Activated CD4-positive, alpha-beta T cell treated with anti-CD3 and anti-CD28 coated beads, Interleukin-2, amount 50 U/mL, for 1 hour (primary cell): Measurements from ENCODE around the gene ZG16.
A peak's percentile ranks its signal among the peaks of the same experiment; 100 is the strongest.
"Not testable (repeated sequence)": the region's sequence is repeated elsewhere in the genome, so short reads cannot be mapped to it uniquely, and the experiment has no call there.

ENCODE experiments used
- DNase-seq: peaks from one replicate; pipeline ENCODE4 v3.0.0-alpha.2; 2020

ZG16 gene

GRCh38 chr16:29790183-29790948 lies 12.3 kb downstream of the ZG16 start, which contains the start of gene KIF22:
KIF22 (plus strand) TSS chr16:29790751; CDS start chr16:29790760, 9 bp downstream.
- peak; percentile 100 for DNase-seq

DNA sequence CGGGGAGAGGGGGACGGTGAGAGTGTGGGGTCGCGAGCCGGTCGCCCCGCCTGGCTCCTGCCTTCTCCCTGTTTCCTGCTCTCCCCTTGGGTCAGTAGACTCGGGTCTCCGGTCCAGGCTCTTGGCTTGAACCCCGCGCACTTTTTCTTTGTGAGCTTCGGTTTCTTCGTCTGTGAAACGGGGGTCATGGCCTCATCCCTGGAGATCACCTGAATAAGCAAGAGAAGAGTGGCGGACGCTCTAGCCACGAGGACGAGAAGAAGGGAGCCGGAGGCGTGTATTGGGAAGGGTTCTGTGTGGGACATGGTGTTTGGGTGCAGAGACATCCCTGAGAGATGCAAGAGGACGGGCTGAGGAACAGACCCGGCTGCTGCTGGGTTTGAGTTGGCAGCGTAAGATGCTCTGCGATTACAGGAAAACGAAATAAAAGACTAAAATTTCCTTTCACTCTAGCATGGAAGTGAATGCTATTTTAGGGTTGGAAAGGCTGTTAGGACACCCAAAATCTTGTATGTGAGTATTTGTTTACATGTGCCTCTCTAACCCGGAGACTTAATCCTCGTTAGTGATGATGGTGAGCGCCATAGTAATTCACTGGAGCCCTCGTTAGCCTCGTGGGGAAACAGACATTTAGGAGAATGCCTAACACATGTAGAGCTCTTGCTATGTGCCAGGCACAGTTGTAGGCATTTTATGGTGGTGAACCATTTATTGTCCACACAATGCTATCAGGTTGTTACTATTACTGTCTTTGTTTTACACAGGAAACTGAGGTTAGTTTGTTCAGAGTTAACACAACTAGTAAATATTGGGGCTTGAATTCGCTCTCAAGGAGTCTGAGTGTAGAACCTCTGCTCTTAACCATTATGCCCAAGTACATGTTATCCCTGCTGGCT lies 13.1 kb downstream of the ZG16 start:
- DNase-seq: no peak

- no peak for DNase-seq
Observed at GRCh38 chr16:29791845-29792807, 14.1 kb downstream of the ZG16 start.

GRCh38 chr16:29793153-29793552 lies 15.1 kb downstream of the ZG16 start:
- not testable (repeated sequence) for DNase-seq

DNA sequence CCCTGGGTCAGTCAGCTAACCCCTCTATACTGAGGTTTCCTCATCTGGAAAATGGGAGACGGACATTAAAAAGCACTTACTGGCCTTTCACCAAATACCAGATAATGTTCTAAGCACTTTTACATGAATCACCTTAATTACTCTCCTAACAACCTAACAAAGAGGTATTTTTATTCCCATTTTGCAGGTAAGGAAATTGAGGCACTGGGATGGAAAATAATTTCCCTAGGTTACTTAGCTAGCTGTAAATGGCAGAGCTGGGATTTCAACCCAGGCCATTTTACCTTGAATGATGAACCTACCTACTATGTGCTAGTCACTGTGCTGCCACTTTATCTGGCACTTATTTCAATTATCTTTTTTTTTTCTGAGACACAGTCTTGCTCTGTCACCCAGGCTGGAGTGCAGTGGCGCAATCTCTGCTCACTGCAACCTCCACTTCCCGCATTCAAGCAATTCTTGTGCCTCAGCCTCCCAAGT lies 16.2 kb downstream of the ZG16 start:
- DNase-seq: no peak

GRCh38 chr16:29802416-29802935 lies 24.4 kb downstream of the ZG16 start:
- no peak for DNase-seq

- DNase-seq: no peak
Observed at GRCh38 chr16:29804020-29804419, 26.0 kb downstream of the ZG16 start.

DNA sequence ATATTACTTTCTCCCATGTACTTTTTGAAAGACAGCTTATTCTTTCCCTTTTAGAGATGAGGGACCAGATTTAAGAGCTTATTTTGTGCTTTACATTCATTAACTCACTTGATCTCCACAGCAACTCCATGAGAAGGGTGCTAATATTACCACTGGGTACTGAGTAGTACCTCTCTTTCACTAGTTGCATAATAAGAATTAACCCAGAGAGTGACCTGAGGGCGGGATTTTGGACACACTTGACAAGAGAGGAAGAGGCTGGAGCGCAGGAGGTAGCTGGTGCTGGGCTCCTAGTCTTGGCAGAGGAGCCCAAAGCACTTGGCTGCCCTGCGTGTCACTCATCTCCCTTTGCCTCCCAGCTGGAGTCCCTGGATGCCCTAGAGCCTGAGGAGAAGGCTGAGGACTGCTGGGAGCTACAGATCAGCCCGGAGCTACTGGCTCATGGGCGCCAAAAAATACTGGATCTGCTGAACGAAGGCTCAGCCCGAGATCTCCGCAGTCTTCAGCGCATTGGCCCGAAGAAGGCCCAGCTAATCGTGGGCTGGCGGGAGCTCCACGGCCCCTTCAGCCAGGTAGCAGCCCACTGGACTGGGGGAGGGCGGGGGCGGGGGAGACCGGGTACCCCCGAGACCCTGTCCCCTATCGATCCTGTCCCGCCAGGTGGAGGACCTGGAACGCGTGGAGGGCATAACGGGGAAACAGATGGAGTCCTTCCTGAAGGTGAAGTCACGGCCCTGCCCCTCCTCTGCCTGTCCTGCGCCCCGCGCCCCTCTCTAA lies 26.6 kb downstream of the ZG16 start:
- no peak for DNase-seq

- DNase-seq: peak; percentile 97
Observed at GRCh38 chr16:29805232-29806098, 27.4 kb downstream of the ZG16 start.

DNA sequence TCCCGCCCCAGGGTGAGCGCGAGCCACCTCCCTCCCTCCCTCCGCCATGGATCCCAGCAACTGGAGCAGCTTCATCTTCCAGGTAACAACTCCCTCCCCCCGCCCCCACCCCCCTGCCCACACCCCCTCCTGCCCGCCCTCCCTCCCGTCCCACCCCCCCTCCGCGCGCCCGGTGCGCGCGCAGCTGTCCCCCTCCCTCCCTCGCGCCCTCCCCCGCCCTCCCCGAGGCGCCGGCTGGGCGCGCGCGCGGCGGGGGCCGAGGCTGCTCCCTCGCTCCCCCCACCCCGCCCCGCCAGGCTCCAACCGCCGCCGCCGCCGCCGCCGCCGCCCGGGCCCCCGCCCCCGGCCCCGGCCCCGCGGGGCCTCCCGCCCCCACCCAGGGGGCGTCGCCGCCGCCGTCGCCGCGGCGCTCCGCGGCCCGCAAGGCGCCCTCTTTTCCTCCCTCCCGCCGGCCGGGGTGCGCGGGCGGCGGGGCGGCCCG lies 28.1 kb downstream of the ZG16 start, which contains the start of gene MAZ:
MAZ (plus strand) TSS at position 431 of the 481 bp plus-strand sequence. CDS start 173 bp downstream, outside the sequence.
- DNase-seq: peak; percentile 71

GRCh38 chr16:29806641-29807425 lies 28.8 kb downstream of the ZG16 start:
- DNase-seq: no peak

GRCh38 chr16:29807426-29808218 lies 29.6 kb downstream of the ZG16 start:
- peak; percentile 85 for DNase-seq

- no peak for DNase-seq
Observed at GRCh38 chr16:29808219-29808900, 30.3 kb downstream of the ZG16 start.

DNA sequence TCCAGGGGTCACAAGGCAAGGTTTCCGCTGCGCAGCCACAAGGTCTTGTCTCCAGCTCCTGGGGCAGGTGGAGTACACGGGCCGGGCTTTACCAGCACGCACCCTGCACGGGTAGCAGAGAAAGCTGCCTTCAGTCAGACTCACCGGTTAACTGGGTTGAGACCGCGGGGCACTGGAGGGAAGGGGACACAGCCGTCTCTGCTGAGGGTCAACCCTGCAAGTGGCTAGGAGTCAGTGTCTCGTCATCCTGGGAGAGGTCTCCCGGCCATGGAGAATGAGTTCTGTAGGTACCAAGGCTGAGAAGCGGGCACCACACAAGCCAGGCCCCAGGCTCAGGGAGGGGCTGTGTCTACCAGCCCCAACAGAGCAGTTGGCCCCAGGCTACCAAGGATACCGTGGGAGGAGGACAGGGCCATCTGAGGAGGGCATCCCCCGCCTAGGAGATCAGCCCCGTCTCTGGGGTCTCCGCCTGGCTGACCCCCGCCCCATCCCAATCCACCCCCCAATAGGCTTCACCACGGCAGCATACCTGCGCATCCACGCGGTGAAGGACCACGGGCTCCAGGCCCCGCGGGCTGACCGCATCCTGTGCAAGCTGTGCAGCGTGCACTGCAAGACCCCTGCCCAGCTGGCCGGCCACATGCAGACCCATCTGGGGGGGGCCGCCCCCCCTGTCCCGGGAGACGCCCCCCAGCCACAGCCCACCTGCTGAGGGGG lies 31.1 kb downstream of the ZG16 start:
- DNase-seq: no peak

DNA sequence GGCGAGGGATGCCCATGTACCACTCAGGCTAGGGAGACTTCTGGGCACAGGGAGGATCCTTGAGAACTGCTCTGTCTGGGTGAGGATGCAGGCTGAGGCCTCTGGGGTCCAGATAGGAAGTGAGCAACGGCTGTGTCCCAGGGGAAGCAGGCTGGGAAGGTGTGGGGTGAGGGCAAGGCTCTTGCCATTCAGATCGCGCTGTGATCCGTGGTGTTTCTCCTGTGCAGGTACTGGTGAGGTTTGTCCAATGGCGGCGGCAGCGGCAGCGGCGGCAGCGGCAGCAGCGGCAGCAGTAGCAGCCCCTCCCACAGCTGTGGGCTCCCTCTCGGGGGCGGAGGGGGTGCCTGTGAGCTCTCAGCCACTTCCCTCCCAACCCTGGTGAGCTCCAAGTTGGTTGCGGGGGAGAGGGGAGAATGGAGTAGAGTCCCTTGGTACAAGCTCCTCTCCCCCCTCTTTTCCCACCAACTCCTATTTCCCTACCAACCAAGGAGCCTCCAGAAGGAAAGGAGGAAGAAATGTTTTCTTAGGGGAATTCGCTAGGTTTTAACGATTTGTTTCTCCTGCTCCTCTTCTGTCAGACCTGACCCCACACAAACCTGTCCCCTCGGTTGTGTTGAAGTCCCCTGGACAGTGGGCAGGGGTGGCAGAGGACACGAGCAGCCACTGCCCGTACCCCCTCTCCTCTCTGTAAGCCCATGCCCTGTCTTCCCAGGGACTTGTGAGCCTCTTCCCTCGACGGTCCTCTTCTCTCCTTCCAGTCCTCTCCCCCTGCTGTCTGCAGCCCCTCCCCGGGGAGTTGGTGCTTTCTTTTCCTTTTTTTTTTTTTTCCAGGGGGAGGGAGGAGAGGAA lies 32.0 kb downstream of the ZG16 start:
- DNase-seq: no peak

DNA sequence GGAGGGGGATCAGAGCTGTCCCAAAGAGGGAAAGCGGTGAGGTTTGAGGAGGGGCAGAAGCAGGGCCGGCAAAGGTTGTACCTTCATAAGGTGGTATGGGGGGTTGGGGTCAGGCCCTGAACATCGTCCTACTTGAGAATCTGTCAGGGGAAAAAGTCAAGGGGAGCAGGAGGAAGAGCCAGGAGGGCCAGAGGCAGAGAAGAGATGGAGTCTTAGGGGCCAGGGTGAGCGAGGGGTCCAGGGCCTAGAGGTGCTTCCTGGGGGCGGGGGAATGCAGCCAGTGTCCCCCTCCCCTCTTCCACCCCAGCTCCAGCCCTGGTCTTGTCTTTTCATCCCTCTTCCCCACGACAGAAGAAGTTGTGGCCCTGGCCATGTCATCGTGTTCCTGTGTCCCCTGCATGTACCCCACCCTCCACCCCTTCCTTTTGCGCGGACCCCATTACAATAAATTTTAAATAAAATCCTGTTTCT lies 32.7 kb downstream of the ZG16 start:
- no peak for DNase-seq
